Heart left ventricle (tissue), 16 donors: ENCODE data around the gene RAD51. TPM values are rescaled to one million over a fixed set of nuclear protein-coding genes. Genes with fewer than 3 reads are reported as not detected.
A peak's percentile ranks its signal among the peaks of the same experiment; 100 is the strongest.

Source experiments
- ATAC-seq, 4 donors: fragments of 200-7000 bp; cut with Tn5 transposase; one replicate each; pipeline ENCODE4 v1.9.1; 2020 to 2022; ENCODE audit warnings: moderate library complexity in 4 of 4, mild to moderate bottlenecking in 3 of 4, moderate number of reproducible peaks in 1 of 4
- DNase-seq, 5 donors: peaks; one replicate each; pipeline ENCODE4 v3.0.0-alpha.2; 2020
- H3K27ac ChIP-seq, 12 donors: fragments of 200-600 bp; sonication (generic) in 4 of 12; one replicate each; pipeline versions ENCODE4 v1.5.0 to v1.8.0; 2016 to 2022; ENCODE audit warnings: mild to moderate bottlenecking in 2 of 12
- H3K27me3 ChIP-seq, 9 donors: fragments of 200-600 bp; sonication (generic) in 2 of 9; one replicate each; pipeline versions ENCODE4 v1.5.1 to v1.8.0; 2016 to 2022; ENCODE audit warnings: mild to moderate bottlenecking in 3 of 9
- H3K36me3 ChIP-seq, 9 donors: fragments of 200-600 bp; sonication (generic) in 2 of 9; one replicate each; pipeline versions ENCODE4 v1.5.0 to v1.8.0; 2018 to 2022; ENCODE audit warnings: mild to moderate bottlenecking in 2 of 9
- H3K4me1 ChIP-seq, 12 donors: fragments of 200-600 bp; sonication (generic) in 4 of 12; one replicate each; pipeline versions ENCODE4 v1.5.0 to v1.8.0; 2016 to 2022; ENCODE audit warnings: mild to moderate bottlenecking in 3 of 12
- H3K4me3 ChIP-seq, 12 donors: fragments of 200-600 bp; sonication (generic) in 4 of 12; one replicate each; pipeline versions ENCODE4 v1.5.0 to v1.8.0; 2017 to 2022; ENCODE audit warnings: mild to moderate bottlenecking in 9 of 12, moderate library complexity in 4 of 12
- H3K9me3 ChIP-seq, 12 donors: fragments of 200-600 bp; sonication (generic) in 4 of 12; one replicate each; pipeline versions ENCODE4 v1.5.0 to v1.8.0; 2016 to 2022; ENCODE audit warnings: mild to moderate bottlenecking in 1 of 12
- CTCF ChIP-seq, 12 donors: fragments of 200-600 bp; sonication (generic) in 4 of 12; IDR thresholded peaks; one replicate each; pipeline versions ENCODE4 v1.5.0 to v1.8.0; 2018 to 2022; ENCODE audit warnings: antibody characterized with exemption in 12 of 12, mild to moderate bottlenecking in 5 of 12
- POLR2A ChIP-seq, 2 donors: fragments of 450-650 bp; IDR thresholded peaks; one replicate each; pipeline ENCODE4 v1.6.1; 2017; ENCODE audit warnings: antibody characterized with exemption in 2 of 2, mild to moderate bottlenecking in 2 of 2, moderate library complexity in 2 of 2
- WGBS, 4 donors: extraction: QIAGEN DNeasy Blood & Tissue Kit in 2 of 4; methylation state at CpG; one replicate each; pipeline versions ENCODE4 v1.1.5 to v1.1.7; 2013 to 2018; 5-methylcytosine and 5-hydroxymethylcytosine counted together
- intact Hi-C, 10 donors: fragments of 100-400 bp; cut with DNase I; formaldehyde crosslinking; loops; one replicate each; pipeline versions ENCODE4 v1.11.1 to v1.14.2; 2022
- polyA plus RNA-seq, 2 donors: library from polyadenylated mRNA; stranded (reverse); fragments of 200-250 nt; gene quantifications; one replicate each; pipeline ENCODE4 v1.2.3, GENCODE V29; 2013
- total RNA-seq, 9 donors: library from RNA; depleted of rRNA in 2 of 9; stranded (reverse); fragments of >200 nt in 2 of 9; fragmentation: NEBNext Ultra II Directional in 3 of 9; extraction: Animal tissue kit (Norgen Biotek cat#: 25700) in 3 of 9; gene quantifications; one replicate each; pipeline versions ENCODE4 v1.1.0 to v1.2.4, GENCODE V29; 2016 to 2023
- donor health status: ischemic (EF 13 %, LVEDD 7.1; RV severe dilation, severe dysfunction).
- donor health status: healthy with polysubstance abuse.
- donor health status: DM: no; HTN: yes; CAD: no.
- donor health status: DM: no; HTN: no; CAD: no.
- donor health status: ischemic (EF 25% LVEDD 6.9; RV normal size, moderate dysfunction).
- donor health status: ischemic (EF 25% LVEDD 5.7; RV mildly dilated, moderate dysfunction).
- donor health status: healthy.
- donor health status: DM: yes; HTN: yes; CAD: no.
- donor health status: ischemic (EF 35%, LVEDD 5.7; RV mildly dilated, moderate dysfunction).
- donor health status: nonischemic (EF 11% LVEDD 7.7; RV severe dilation, severe dysfunction).
- donor health status: DM: yes; HTN: yes; CAD: no.
- donor health status: PGD.
- donor health status: ischemic (EF 29% LVEDD 5.4; RV normal size, mild dysfunction).
- donor health status: nonischemic (EF 23%, LVEDD 6.1; RV moderate dilation, normal function).

Gene RAD51
- total and polyA plus RNA-seq, 11 donors = 0.15 to 3.9 (median 0.56) TPM; not detected in 2

- DNase-seq (no peak), ATAC-seq (no peak)
- Histone ChIP-seq H3K27me3 (no peaks in the 10 kb centered on the region), H3K36me3 (peaks cover 0 to 46% (median 15%) of the 10 kb centered on the region in 9 donors), H3K27ac (no peak overlapping the region), H3K4me1 (peaks cover 0 to 54% (median 19%) of the 10 kb centered on the region in 12 donors), H3K9me3 (no peaks in the 10 kb centered on the region), H3K4me3 (no peak overlapping the region)
- 92% methylated on average over 28 to 29 of the region's 29 CpGs for WGBS, 4 donors
- intact Hi-C loops = loop anchor here in 4 of 10 donors (5.0 to 10.0 kb wide), 4 partner anchors 34 to 173 kb away; partner anchors contain the start of genes DNAJC17 (in 1 of the 4), KNL1 (in 1 of the 4), VPS18 (in 1 of the 4) and ZFYVE19 (in 1 of the 4)
- TF ChIP-seq POLR2A (IDR thresholded peaks at IDR 0.05) = no peak
Measured at GRCh38 chr15:40767838-40768500, 73.0 kb downstream of the RAD51 start.

GRCh38 chr15:40768521-40769273 is 73.7 kb downstream of the RAD51 start:
- TF ChIP-seq POLR2A (IDR thresholded peaks at IDR 0.05) (no peak), CTCF (IDR thresholded peaks at IDR 0.05) (no peak)
- Histone ChIP-seq H3K9me3 (no peaks in the 10 kb centered on the region), H3K27ac (peak overlapping the region in 1 of 12 donors; percentile 24), H3K36me3 (peaks cover 0 to 53% (median 22%) of the 10 kb centered on the region in 9 donors), H3K4me1 (peaks cover 0 to 47% (median 13%) of the 10 kb centered on the region in 12 donors), H3K27me3 (no peaks in the 10 kb centered on the region), H3K4me3 (no peak overlapping the region)
- 73 to 86% (median 78%) methylated on average over 21 of the region's 21 CpGs for whole genome bisulfite sequencing, 4 donors
- no peak for ATAC-seq
- intact Hi-C loops = loop anchor here in 4 of 10 donors (5.0 to 10.0 kb wide), 4 partner anchors 34 to 174 kb away; partner anchors contain the start of genes DNAJC17 (in 1 of the 4), KNL1 (in 1 of the 4), VPS18 (in 1 of the 4) and ZFYVE19 (in 1 of the 4)
- DNase-seq = no peak

GRCh38 chr15:40769274-40770146 is 74.5 kb downstream of the RAD51 start, which contains the start of gene C15orf62:
TSS of gene C15orf62 (plus strand) at chr15:40769980. CDS start at chr15:40770496, 516 bp downstream.
- 60 to 75% (median 69%) methylated on average over 21 to 28 of the region's 28 CpGs for WGBS, 4 donors
- intact Hi-C loops = loop anchor here in 4 of 10 donors (5.0 to 10.0 kb wide), 4 partner anchors 33 to 175 kb away; partner anchors contain the start of genes DNAJC17 (in 1 of the 4), KNL1 (in 1 of the 4), VPS18 (in 1 of the 4) and ZFYVE19 (in 1 of the 4)
- peaks cover 0 to 39% (median 6%) of the 10 kb centered on the region in 12 donors for H3K4me1 ChIP-seq
- no peak for DNase-seq
- H3K9me3 ChIP-seq = no peaks in the 10 kb centered on the region
- H3K36me3 ChIP-seq = peaks cover 2 to 61% (median 30%) of the 10 kb centered on the region in 9 donors
- no peak within 1 kb of the TSS for H3K4me3 ChIP-seq
- TF ChIP-seq POLR2A (IDR thresholded peaks at IDR 0.05) = no peak
- no peak for TF ChIP-seq CTCF (IDR thresholded peaks at IDR 0.05)
- no peaks in the 10 kb centered on the region for H3K27me3 ChIP-seq
- H3K27ac ChIP-seq = peak within 1 kb of the TSS in 2 of 12 donors; percentile 10 to 24
- ATAC-seq = no peak

- DNase-seq (no peak), ATAC-seq (no peak)
- Histone ChIP-seq H3K4me1 (peaks cover 0 to 31% (median 2%) of the 10 kb centered on the region in 12 donors), H3K27ac (peak overlapping the region in 1 of 12 donors; percentile 10), H3K9me3 (no peaks in the 10 kb centered on the region), H3K36me3 (peaks cover 2 to 68% (median 38%) of the 10 kb centered on the region in 9 donors), H3K27me3 (no peaks in the 10 kb centered on the region), H3K4me3 (no peak overlapping the region)
- intact Hi-C loops = no loop called here
- no peak for TF ChIP-seq POLR2A (IDR thresholded peaks at IDR 0.05)
- TF ChIP-seq CTCF (IDR thresholded peaks at IDR 0.05) = no peak
- WGBS, 4 donors = 79 to 85% (median 82%) methylated on average over 9 to 17 of the region's 17 CpGs
Measured at GRCh38 chr15:40770147-40770721, 75.3 kb downstream of the RAD51 start.
